ENCODE measurements around the gene CALN1.

GRCh38 chr7:71752171-71752935 lies 659.8 kb downstream of the CALN1 start:
- TF ChIP-seq EZH2 (IDR thresholded peaks at IDR 0.05; ENCODE audit: low read depth, unreplicated experiment) (no peak), CTCF (conservative IDR thresholded peaks at IDR 0.05; ENCODE audit: low read depth in 2 of 2) (peak; percentile 69 to 92), EZH2phosphoT487 (IDR thresholded peaks at IDR 0.05; ENCODE audit: unreplicated experiment) (no peak), CREB1 (CRISPR knock-in tag; IDR thresholded peaks at IDR 0.05; ENCODE audit: low read depth) (no peak), ZNF462 (CRISPR knock-in tag; IDR thresholded peaks at IDR 0.05) (no peak), STAT1 (IDR thresholded peaks at IDR 0.05; ENCODE audit: unreplicated experiment) (no peak), POLR2AphosphoS5 (IDR thresholded peaks at IDR 0.05; ENCODE audit: low read depth) (no peak), REST (IDR thresholded peaks at IDR 0.05; ENCODE audit: unreplicated experiment) (no peak)

Data from GM23338 (cell line).